ENCODE measurements around the gene RUFY1.

- TF ChIP-seq CTCF (IDR thresholded peaks at IDR 0.05) (no peak), IRF3 (IDR thresholded peaks at IDR 0.05; ENCODE audit: low read depth, low read length) (no peak), YY1 (IDR thresholded peaks at IDR 0.05; ENCODE audit: low read depth) (no peak), POLR2AphosphoS5 (IDR thresholded peaks at IDR 0.05; ENCODE audit: low read depth, low read length) (0 out of 2 replicates have a peak, but pooled peaks have one; percentile 37)
These were observed 55.9 kb downstream of the RUFY1 start for GRCh38 chr5:179606071-179606909.
